HG03457 (cell line): Measurements from ENCODE around the gene HYAL2.
"Not testable (repeated sequence)": the region's sequence is repeated elsewhere in the genome, so short reads cannot be mapped to it uniquely, and the experiment has no call there.

ENCODE experiments used
- ATAC-seq: cut with Tn5 transposase; IDR thresholded peaks from one replicate; pipeline ENCODE4 v1.9.1; 2021; ENCODE audit warnings: moderate number of reproducible peaks; ENCODE audit not compliant: unreplicated experiment

Gene HYAL2

DNA sequence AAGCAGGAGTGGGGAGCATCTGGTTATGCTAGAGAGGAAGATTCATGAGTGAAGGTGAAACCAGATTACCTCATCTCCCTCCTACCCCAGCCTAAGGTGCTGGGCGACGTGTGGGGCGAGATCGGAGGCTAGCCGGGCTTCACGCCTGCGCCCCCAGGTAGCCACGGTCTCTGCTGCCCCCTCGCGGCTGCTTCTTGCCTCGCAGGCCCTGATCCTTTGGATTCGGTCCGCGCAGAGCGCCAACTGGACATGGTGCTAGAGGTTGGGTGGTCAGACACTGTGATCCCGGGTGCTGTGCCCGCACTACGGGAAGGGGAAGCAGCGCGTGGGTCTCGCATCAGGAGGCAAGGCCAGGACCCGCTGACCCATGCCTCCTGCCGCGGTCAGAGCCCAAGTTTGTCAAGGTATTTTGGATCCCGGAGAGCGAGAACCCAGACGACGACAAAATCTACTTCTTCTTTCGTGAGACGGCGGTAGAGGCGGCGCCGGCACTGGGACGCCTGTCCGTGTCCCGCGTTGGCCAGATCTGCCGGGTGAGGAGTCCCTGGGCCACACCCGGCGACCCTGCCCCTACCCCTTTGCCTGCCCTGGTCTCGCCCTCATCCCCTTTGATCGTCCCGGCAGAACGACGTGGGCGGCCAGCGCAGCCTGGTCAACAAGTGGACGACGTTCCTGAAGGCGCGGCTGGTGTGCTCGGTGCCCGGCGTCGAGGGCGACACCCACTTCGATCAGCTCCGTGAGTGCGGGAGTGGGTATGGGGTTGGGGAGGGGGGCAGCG is 49.4 kb downstream of the HYAL2 start:
- ATAC-seq = peak; percentile 60

DNA sequence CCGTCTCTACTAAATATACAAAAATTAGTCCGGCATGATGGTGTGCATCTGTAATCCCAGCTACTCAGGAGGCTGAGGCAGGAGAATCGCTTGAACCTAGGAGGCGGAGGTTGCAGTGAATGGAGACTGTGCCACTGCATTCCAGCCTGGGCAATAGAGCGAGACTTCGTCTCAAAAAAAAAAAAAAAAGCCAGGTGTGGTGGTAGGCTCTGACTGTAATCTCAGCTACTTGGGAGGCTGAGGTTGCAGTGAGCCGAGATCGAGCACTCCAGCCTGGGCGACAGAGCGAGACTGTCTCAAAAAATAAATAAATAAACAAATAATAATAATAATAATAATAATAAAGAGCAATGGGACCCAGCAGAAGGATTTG is 50.0 kb downstream of the HYAL2 start:
- not testable (repeated sequence) for ATAC-seq

DNA sequence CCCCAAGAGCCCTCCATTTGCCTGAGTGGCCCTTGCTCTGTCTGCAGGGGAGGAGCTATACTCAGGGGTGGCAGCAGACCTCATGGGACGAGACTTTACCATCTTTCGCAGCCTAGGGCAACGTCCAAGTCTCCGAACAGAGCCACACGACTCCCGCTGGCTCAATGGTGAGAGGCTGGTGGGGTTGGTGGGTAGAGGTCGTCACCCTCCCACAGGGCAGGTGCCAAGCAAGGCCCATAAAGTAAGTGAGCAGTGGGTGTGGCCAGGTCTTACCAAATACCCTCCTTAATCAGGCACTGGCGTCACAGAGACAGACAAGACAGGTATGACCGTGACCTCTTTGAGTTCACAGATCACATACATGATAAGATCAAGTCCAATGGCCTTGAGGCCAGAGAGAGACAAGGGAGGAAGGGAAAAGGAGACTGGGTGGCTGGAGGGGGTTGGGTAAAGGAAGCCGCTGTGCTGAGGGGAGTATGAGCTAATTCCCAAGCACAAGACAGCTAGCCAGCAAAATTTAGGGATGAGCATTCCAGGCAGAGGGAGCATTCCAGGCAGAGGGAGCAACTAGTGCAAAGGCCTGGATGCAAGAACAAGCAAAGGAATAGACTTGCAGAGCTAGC is 51.1 kb downstream of the HYAL2 start:
- no peak for ATAC-seq

DNA sequence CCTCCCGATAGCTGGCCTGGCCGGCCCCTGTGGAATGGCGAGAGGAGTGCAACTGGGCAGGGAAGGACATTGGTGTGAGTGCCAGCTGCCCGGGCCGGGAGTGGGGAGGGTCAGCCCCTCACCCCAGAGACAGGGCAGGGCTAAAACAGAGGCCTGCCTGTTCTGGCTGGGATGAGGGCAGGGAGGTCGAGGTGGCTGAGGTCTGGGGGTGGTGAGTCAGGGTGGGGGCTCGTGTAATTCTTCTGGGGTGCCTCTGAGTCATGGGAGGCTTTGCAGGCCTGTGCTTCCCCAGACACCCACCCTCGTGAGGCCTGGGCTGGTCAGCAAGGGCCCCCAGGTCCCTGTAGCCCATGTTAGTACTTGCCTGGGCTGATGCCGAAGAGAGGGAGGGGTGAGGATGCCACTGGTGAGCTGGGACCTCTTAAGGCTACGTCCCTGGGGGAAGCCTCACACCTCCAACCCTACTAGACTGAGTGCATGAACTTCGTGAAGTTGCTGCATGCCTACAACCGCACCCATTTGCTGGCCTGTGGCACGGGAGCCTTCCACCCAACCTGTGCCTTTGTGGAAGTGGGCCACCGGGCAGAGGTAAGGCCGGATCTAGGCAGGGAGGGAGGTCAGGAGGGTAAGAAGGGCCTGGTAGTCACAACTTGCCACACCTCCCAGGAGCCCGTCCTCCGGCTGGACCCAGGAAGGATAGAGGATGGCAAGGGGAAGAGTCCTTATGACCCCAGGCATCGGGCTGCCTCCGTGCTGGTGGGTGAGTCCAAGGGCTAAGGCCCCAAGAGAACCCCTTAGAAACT is 51.9 kb downstream of the HYAL2 start:
- no peak for ATAC-seq

DNA sequence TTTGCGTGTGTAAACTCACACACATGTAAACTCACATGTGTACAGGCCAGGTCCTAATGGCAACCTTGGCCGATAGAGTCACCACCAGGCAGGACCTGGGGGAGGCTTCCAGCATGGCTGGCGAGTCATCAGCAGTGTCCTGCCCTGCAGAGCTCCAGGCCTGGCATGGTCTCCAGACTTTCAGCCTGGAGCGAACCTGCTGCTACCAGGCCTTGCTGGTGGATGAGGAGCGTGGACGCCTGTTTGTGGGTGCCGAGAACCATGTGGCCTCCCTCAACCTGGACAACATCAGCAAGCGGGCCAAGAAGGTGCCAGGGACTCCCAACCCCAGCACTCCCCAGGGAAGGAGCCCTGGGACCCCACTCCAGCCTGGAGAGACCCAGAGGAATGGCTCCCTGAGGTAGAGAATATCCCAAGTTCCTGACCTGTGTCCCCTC is 52.5 kb downstream of the HYAL2 start:
- ATAC-seq = no peak

DNA sequence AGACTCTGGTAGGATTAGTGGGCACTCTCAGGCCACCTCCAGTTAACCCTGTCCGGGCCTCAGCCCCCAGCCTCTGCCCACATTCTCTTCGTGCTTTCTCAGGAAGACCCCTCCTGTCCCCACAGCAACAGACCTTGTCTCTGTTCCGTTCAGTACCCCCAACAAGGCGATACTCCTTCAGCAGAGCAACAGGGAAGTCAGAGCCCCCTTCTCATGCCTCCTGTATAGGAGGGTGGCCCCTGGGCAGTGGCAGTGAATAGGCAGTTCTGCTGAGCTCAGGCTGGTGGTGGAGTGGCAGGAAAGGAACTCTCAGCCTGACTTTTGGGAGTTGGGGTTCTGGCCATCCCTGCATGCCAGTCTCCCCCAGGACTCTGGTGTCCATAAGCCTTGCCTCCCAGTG is 53.1 kb downstream of the HYAL2 start:
- no peak for ATAC-seq

DNA sequence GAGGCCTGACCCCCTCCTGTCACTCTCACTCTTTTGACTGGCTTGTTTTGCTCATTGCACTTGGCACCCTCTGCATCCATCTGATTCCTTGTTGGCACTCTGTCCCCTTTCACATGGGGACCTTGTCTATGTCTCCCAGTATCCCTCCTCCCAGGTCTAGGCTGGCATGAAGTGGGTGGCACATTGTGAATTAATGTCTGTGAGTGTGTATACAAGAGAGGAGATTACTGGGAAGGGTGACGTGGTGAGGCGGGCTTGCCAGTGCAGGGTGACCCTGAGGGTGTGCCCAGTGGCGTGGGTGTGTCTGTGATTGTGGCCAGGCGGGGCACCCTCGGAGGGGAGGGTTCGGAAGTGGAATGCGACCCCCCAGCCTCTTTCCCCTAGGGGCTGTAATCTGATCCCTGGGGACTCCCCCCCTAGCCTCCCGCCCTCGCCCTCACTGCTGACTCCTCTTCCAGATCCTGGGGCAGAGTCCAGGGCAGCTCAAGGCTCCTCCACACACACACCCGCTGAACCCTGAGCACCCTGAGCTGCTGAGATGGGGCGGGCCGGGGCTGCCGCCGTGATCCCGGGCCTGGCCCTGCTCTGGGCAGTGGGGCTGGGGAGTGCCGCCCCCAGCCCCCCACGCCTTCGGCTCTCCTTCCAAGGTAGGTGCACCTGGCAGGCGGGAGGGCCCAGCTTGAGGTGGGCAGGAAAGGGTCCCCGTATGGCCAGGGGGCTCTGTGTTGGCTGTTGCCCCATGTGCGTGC is 53.7 kb downstream of the HYAL2 start, which contains the start of gene SEMA3B:
SEMA3B (plus strand) TSS at position 445 of the 749 bp plus-strand sequence; CDS start at position 539, 94 bp downstream.
- ATAC-seq = no peak

DNA sequence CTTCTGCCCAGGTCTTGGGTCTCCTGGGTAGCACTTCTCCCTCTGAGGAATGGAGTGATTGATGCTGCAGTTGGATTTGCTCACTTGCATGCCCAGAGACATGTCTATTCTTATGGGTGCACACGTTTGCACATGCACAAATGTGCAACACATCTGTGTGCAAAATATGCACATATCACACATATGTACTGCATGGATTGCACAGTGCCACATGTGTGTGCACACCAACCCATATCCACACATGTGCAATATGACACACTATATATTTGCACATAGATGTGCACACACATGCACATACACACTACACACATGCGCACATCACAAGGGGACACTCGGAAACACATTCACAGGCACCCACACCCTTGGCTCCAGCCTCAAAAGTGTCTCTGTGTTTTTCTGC is 54.3 kb downstream of the HYAL2 start:
- no peak for ATAC-seq
